Neural progenitor cell (in vitro differentiated cells): Measurements from ENCODE around the gene SBK2. TPM values are rescaled to one million over a fixed set of nuclear protein-coding genes. Genes with fewer than 3 reads are reported as not detected.

ENCODE experiments used
- DNase-seq: peaks from one replicate; pipeline ENCODE4 v3.0.0-alpha.2; 2016; ENCODE audit warnings: low spot score
- H2AFZ ChIP-seq: fragments of 200-600 bp; sonication (generic); replicated peaks from 2 replicates; pipeline ENCODE4 v1.6.1; 2016; ENCODE audit warnings: antibody characterized with exemption
- H3F3A ChIP-seq: fragments of 200-600 bp; sonication (generic); 2 replicates; pipeline ENCODE4 v1.6.1; 2016; ENCODE audit warnings: antibody characterized with exemption, low read depth
- H3K27ac ChIP-seq: fragments of 200-600 bp; sonication (generic); 2 replicates; pipeline ENCODE4 v1.5.1; 2016; ENCODE audit warnings: mild to moderate bottlenecking
- H3K27me3 ChIP-seq: fragments of 200-600 bp; sonication (generic); 2 replicates; pipeline ENCODE4 v1.6.1; 2016; ENCODE audit warnings: mild to moderate bottlenecking, moderate library complexity
- H3K36me3 ChIP-seq: fragments of 200-600 bp; sonication (generic); 2 replicates; pipeline ENCODE4 v1.5.1; 2016
- H3K4me1 ChIP-seq: fragments of 200-600 bp; sonication (generic); 2 replicates; pipeline ENCODE4 v1.6.1; 2016; ENCODE audit warnings: mixed run types
- H3K4me2 ChIP-seq: fragments of 200-600 bp; sonication (generic); 2 replicates; pipeline ENCODE4 v1.6.1; 2016
- H3K4me3 ChIP-seq: fragments of 200-600 bp; sonication (generic); 2 replicates; pipeline ENCODE4 v1.5.1; 2016
- H3K79me2 ChIP-seq: fragments of 200-600 bp; sonication (generic); 2 replicates; pipeline ENCODE4 v1.6.1; 2016; ENCODE audit warnings: low read depth
- H3K9ac ChIP-seq: fragments of 200-600 bp; sonication (generic); 2 replicates; pipeline ENCODE4 v1.6.1; 2016
- H3K9me3 ChIP-seq: fragments of 200-600 bp; sonication (generic); 2 replicates; pipeline ENCODE4 v1.5.1; 2016; ENCODE audit warnings: low read depth
- H4K20me1 ChIP-seq: fragments of 200-600 bp; sonication (generic); 2 replicates; pipeline ENCODE4 v1.6.1; 2016; ENCODE audit warnings: low read depth
- H3K27ac Mint-ChIP-seq: 3 replicates; pipeline ENCODE4 v1.8.0; 2021; ENCODE audit warnings: mixed read lengths
- H3K27me3 Mint-ChIP-seq: 2 replicates; pipeline ENCODE4 v1.8.0; 2022; ENCODE audit warnings: low read depth, mild to moderate bottlenecking, inconsistent platforms, moderate library complexity, mixed read lengths; ENCODE audit not compliant: insufficient read depth
- H3K36me3 Mint-ChIP-seq: 3 replicates; pipeline ENCODE4 v1.8.0; 2021; ENCODE audit warnings: mixed read lengths
- H3K4me1 Mint-ChIP-seq: 3 replicates; pipeline ENCODE4 v1.8.0; 2021; ENCODE audit warnings: mixed read lengths
- H3K4me3 Mint-ChIP-seq: 3 replicates; pipeline ENCODE4 v1.8.0; 2021; ENCODE audit warnings: mild to moderate bottlenecking, moderate library complexity, mixed read lengths
- H3K9me3 Mint-ChIP-seq: 3 replicates; pipeline ENCODE4 v1.8.0; 2020; ENCODE audit warnings: mixed read lengths
- EZH2 ChIP-seq: fragments of 200-600 bp; sonication (generic); IDR thresholded peaks from 2 replicates; pipeline ENCODE4 v1.6.1; 2017; ENCODE audit warnings: antibody characterized with exemption, mild to moderate bottlenecking, moderate library complexity
- EZH2phosphoT487 ChIP-seq: fragments of 200-600 bp; sonication (generic); IDR thresholded peaks from 2 replicates; pipeline ENCODE4 v1.6.1; 2017; ENCODE audit warnings: antibody characterized with exemption
- total RNA-seq: library from RNA; depleted of rRNA; stranded (reverse); fragments of >200 nt; gene quantifications from 2 replicates; pipeline ENCODE4 v1.2.3, GENCODE V29; 2015; ENCODE audit warnings: low replicate concordance
- TF ChIP-seq, protein P1 (sequence below): fragments of 200-600 bp; sonication (generic); IDR thresholded peaks from 2 replicates; pipeline ENCODE4 v1.5.1; 2017; ENCODE audit warnings: antibody characterized with exemption, mild to moderate bottlenecking

SBK2 gene
- total RNA-seq, 1 donor from 2014 or later, result not detected

DNA sequence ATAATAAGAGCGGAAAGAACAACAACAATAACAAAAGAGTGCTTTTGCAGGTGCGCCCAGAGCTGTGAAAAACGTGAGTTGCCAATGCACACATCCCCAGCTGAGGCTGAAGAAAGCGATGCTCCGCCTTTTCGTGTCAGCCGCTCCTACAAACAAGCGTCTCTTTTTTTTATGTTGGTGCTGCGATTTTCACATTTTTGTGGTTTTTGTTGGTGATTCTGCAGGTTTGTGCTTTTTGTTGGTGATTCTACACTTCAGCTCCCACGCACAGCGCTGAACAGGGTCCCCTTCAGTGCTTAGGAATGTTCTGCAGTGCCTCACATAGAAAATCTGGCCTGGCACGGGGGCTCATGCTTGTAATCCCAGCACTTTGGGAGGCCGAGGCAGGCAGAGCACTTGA, 15.7 kb upstream of the SBK2 start:
- Histone ChIP-seq H3K9ac (no peak overlapping the region), H3K9me3 (no peaks in the 10 kb centered on the region), H3K27ac (no peak overlapping the region), H3K27me3 (no peaks in the 10 kb centered on the region), H2AFZ (peak overlapping the region; percentile 77), H3K79me2 (no peaks in the 10 kb centered on the region), H4K20me1 (no peaks in the 10 kb centered on the region), H3K4me1 (peaks cover 54% of the 10 kb centered on the region), H3K4me2 (peak overlapping the region; percentile 31), H3K4me3 (no peak overlapping the region), H3K36me3 (no peaks in the 10 kb centered on the region), H3F3A (peaks cover 59% of the 10 kb centered on the region)
- Mint-ChIP-seq H3K27me3 (peaks cover 21% of the 10 kb centered on the region), H3K36me3 (no peaks in the 10 kb centered on the region), H3K9me3 (no peaks in the 10 kb centered on the region), H3K27ac (peak overlapping the region; percentile 82), H3K4me1 (peaks cover 68% of the 10 kb centered on the region), H3K4me3 (peak overlapping the region; percentile 16)
- TF ChIP-seq, protein P1, sequence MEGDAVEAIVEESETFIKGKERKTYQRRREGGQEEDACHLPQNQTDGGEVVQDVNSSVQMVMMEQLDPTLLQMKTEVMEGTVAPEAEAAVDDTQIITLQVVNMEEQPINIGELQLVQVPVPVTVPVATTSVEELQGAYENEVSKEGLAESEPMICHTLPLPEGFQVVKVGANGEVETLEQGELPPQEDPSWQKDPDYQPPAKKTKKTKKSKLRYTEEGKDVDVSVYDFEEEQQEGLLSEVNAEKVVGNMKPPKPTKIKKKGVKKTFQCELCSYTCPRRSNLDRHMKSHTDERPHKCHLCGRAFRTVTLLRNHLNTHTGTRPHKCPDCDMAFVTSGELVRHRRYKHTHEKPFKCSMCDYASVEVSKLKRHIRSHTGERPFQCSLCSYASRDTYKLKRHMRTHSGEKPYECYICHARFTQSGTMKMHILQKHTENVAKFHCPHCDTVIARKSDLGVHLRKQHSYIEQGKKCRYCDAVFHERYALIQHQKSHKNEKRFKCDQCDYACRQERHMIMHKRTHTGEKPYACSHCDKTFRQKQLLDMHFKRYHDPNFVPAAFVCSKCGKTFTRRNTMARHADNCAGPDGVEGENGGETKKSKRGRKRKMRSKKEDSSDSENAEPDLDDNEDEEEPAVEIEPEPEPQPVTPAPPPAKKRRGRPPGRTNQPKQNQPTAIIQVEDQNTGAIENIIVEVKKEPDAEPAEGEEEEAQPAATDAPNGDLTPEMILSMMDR, result no peak
- no peak for TF ChIP-seq EZH2
- TF ChIP-seq EZH2phosphoT487, result no peak
- DNase-seq, result no peak

DNA sequence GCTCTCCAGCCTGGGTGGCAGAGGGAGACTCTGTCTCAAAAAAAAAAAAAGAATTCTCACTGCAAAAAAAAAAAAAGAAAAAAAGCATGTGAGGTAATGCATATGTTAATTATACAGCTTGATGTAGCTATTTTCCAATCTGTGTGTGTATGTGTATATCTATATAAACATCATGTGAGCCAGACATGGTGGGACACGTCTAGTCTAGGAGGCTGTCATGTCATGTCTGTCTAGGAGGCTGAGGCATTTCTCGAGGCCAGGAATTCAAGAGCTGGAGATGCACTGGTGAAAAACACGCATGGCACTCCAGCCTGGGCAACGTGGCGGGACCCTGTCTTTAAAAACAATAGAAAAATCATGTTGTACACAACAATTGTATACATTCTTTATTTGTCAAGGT, 15.3 kb upstream of the SBK2 start:
- Mint-ChIP-seq H3K27me3 (peaks cover 21% of the 10 kb centered on the region), H3K27ac (no peak overlapping the region), H3K9me3 (no peaks in the 10 kb centered on the region), H3K4me1 (peaks cover 68% of the 10 kb centered on the region), H3K4me3 (peak overlapping the region; percentile 16), H3K36me3 (no peaks in the 10 kb centered on the region)
- Histone ChIP-seq H4K20me1 (no peaks in the 10 kb centered on the region), H3K9me3 (no peaks in the 10 kb centered on the region), H3K9ac (no peak overlapping the region), H3K4me1 (peaks cover 58% of the 10 kb centered on the region), H3K4me3 (no peak overlapping the region), H3K4me2 (peak overlapping the region; percentile 31), H3K36me3 (no peaks in the 10 kb centered on the region), H2AFZ (no peak overlapping the region), H3F3A (peaks cover 63% of the 10 kb centered on the region), H3K27ac (no peak overlapping the region), H3K27me3 (no peaks in the 10 kb centered on the region), H3K79me2 (no peaks in the 10 kb centered on the region)
- DNase-seq, result no peak
- no peak for TF ChIP-seq EZH2phosphoT487

DNA sequence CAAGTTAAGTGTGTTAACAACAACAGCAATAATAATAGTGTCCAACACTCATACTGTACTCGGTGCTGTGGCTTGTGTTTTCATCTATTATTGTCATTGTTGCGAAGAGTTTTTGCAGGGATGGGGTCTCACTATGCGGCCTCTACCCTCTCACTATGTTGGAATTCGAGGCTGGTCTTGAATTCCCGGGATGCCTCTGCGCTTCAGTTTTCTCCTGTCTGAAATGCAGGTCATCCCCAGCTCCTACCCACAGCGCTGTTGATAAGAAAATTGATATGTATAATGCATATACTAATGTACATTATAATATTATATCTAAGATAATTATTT, 13.4 kb upstream of the SBK2 start:
- H3K27ac ChIP-seq, result peak overlapping the region; percentile 82
- Mint-ChIP-seq H3K4me3 (peak overlapping the region; percentile 75), H3K9me3 (no peaks in the 10 kb centered on the region), H3K27me3 (peaks cover 19% of the 10 kb centered on the region), H3K27ac (peak overlapping the region; percentile 26), H3K4me1 (peaks cover 66% of the 10 kb centered on the region), H3K36me3 (no peaks in the 10 kb centered on the region)
- H3K9me3 ChIP-seq, result no peaks in the 10 kb centered on the region
- peak overlapping the region; percentile 72 for H3K4me2 ChIP-seq
- H3K4me1 ChIP-seq, result peaks cover 74% of the 10 kb centered on the region
- no peaks in the 10 kb centered on the region for H3K27me3 ChIP-seq
- peaks cover 62% of the 10 kb centered on the region for H3F3A ChIP-seq
- H3K4me3 ChIP-seq, result peak overlapping the region; percentile 45
- no peak for TF ChIP-seq EZH2phosphoT487
- no peak for TF ChIP-seq EZH2
- TF ChIP-seq, protein P1, result no peak
- H3K36me3 ChIP-seq, result no peaks in the 10 kb centered on the region
- DNase-seq, result no peak
- H3K9ac ChIP-seq, result no peak overlapping the region
- peak overlapping the region; percentile 8 for H2AFZ ChIP-seq
- no peaks in the 10 kb centered on the region for H3K79me2 ChIP-seq
- no peaks in the 10 kb centered on the region for H4K20me1 ChIP-seq

DNA sequence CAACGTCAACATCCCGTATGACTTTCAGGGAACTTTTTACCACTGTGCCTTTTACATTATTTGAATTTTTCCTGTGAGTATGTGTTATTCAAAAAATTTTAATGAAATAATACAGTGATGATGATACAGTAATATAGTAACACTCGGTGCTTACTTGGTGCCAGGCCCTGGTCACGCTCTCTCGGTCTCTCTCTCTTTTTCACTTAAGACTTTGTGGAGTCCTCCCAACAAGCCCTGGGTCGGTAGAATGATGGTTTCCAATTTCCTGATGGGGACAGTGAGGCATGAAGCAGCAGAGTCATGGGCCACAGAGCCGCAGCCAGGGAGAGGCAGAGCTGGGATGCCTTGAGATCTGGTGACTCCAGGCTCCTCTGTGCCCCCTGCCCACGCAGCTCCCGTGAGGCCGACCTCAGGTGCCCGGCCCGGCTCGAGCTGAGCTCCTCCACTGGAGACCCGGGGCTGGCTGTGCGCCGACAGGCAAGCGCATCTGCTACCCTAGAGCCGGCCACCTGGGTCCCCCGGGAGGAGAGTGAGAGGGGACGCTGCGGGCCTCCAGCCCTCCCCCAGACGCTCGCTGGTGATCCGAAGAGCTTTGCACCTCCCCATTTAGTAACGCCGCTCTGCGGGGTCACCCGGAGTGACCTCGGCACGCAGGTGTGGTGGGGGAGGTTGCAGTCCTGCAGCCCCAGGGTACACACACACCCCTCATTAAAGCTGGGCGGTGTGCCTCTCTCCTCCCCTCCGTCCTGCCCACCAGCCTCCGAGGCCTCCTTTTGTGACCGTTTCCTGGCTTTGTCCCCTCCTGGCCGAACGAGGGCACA, 12.8 kb upstream of the SBK2 start:
- H3K4me1 Mint-ChIP-seq, result peaks cover 62% of the 10 kb centered on the region
- peak; percentile 88 for DNase-seq
- no peak overlapping the region for H3K9ac ChIP-seq
- H3K9me3 Mint-ChIP-seq, result no peaks in the 10 kb centered on the region
- H2AFZ ChIP-seq, result peak overlapping the region; percentile 8
- no peaks in the 10 kb centered on the region for H3K9me3 ChIP-seq
- no peaks in the 10 kb centered on the region for H3K36me3 Mint-ChIP-seq
- H3K27me3 Mint-ChIP-seq, result peaks cover 17% of the 10 kb centered on the region
- H3K79me2 ChIP-seq, result no peaks in the 10 kb centered on the region
- H3K27ac ChIP-seq, result peak overlapping the region; percentile 82
- no peak for TF ChIP-seq EZH2
- TF ChIP-seq, protein P1, result peak; percentile 32
- peaks cover 56% of the 10 kb centered on the region for H3F3A ChIP-seq
- no peaks in the 10 kb centered on the region for H3K36me3 ChIP-seq
- H3K27ac Mint-ChIP-seq, result peak overlapping the region; percentile 26
- no peaks in the 10 kb centered on the region for H3K27me3 ChIP-seq
- H4K20me1 ChIP-seq, result no peaks in the 10 kb centered on the region
- H3K4me1 ChIP-seq, result peaks cover 73% of the 10 kb centered on the region
- peak overlapping the region; percentile 75 for H3K4me3 Mint-ChIP-seq
- H3K4me2 ChIP-seq, result peak overlapping the region; percentile 72
- peak overlapping the region; percentile 45 for H3K4me3 ChIP-seq
